H1 (cell line): ENCODE measurements around the gene CHST8. TPM values are rescaled to one million over a fixed set of nuclear protein-coding genes. Genes with fewer than 3 reads are reported as not detected.

Experiments
- CTCF ChIA-PET: fragments of 300-600 bp; sonication (Branson Sonifier 250); formaldehyde crosslinking; loops from one replicate; lab custom pipeline; 2021; ENCODE audit not compliant: partially characterized antibody; lab: Charles Lee
- POLR2A ChIA-PET: fragments of 300-600 bp; sonication (Branson Sonifier 250); formaldehyde crosslinking; loops from one replicate; lab custom pipeline; 2021; ENCODE audit warnings: inconsistent platforms; ENCODE audit not compliant: partially characterized antibody; lab: Charles Lee
- DNase-seq, 2 experiments: peaks; one replicate each; pipeline versions ENCODE4 v3.0.0 to v3.0.0-alpha.2; 2010 to 2022; ENCODE audit warnings: low spot score in 2 of 2, low read depth in 1 of 2, mixed read lengths in 1 of 2
- FAIRE-seq: peaks from 2 replicates; lab custom pipeline; 2011; peaks lifted over from hg19 to GRCh38; lab: Jason Lieb, UNC
- H2AFZ ChIP-seq: 2 replicates; pipeline ENCODE4 v1.8.1; 2012; ENCODE audit warnings: low read length, inconsistent platforms
- H2AK5ac ChIP-seq: 2 replicates; pipeline ENCODE4 v1.6.1; 2013; ENCODE audit warnings: low read depth, low read length
- H2BK120ac ChIP-seq: replicated peaks from 2 replicates; pipeline ENCODE3; 2013; ENCODE audit warnings: low read depth, low read length, inconsistent platforms
- H2BK12ac ChIP-seq: 2 replicates; pipeline ENCODE4 v1.6.1; 2013; ENCODE audit warnings: low read depth, low read length
- H2BK15ac ChIP-seq: 2 replicates; pipeline ENCODE4 v1.6.1; 2013; ENCODE audit warnings: low read length
- H2BK20ac ChIP-seq: 2 replicates; pipeline ENCODE4 v1.6.1; 2013; ENCODE audit warnings: low read length
- H2BK5ac ChIP-seq: 2 replicates; pipeline ENCODE4 v1.6.1; 2013; ENCODE audit warnings: low read depth, low read length
- H3K14ac ChIP-seq: 2 replicates; pipeline ENCODE4 v1.6.1; 2013; ENCODE audit warnings: inconsistent platforms; ENCODE audit not compliant: insufficient read length
- H3K18ac ChIP-seq: 2 replicates; pipeline ENCODE4 v1.6.1; 2013; ENCODE audit warnings: low read length; ENCODE audit errors: extremely low read depth
- H3K23ac ChIP-seq: 2 replicates; pipeline ENCODE4 v1.6.1; 2013; ENCODE audit warnings: inconsistent platforms; ENCODE audit not compliant: insufficient read length
- H3K23me2 ChIP-seq: 2 replicates; pipeline ENCODE4 v1.6.1; 2013; ENCODE audit warnings: low read depth, low read length
- H3K27ac ChIP-seq: 2 replicates; pipeline ENCODE4 v1.6.1; 2011; ENCODE audit warnings: low read depth, low read length, inconsistent platforms
- H3K27me3 ChIP-seq, 4 experiments: replicated peaks in 1 of 4; 1 replicate in 1 of 4; 2 replicates in 3 of 4; pipeline versions ENCODE4 v1.6.1 to v1.8.1; 2011 to 2013; ENCODE audit warnings: low read length in 3 of 4, mild to moderate bottlenecking in 3 of 4, inconsistent platforms in 2 of 4, mixed read lengths in 2 of 4, moderate library complexity in 1 of 4; ENCODE audit not compliant: control insufficient read depth in 3 of 4, insufficient read depth in 3 of 4; ENCODE audit errors: extremely low read depth in 1 of 4
- H3K36me3 ChIP-seq, 4 experiments: 2 replicates each; pipeline versions ENCODE4 v1.6.1 to v1.8.1; 2011 to 2013; ENCODE audit warnings: mild to moderate bottlenecking in 4 of 4, low read length in 3 of 4, moderate library complexity in 2 of 4, control low read depth in 1 of 4, inconsistent platforms in 1 of 4; ENCODE audit not compliant: insufficient read depth in 4 of 4, control insufficient read depth in 2 of 4
- H3K4ac ChIP-seq: replicated peaks from 2 replicates; pipeline ENCODE3; 2013; ENCODE audit warnings: low read length, low read depth, mixed read lengths, inconsistent platforms; ENCODE audit not compliant: insufficient read length
- H3K4me1 ChIP-seq, 4 experiments: replicated peaks in 1 of 4; 1 replicate in 1 of 4; 2 replicates in 3 of 4; pipeline versions ENCODE4 v1.6.1 to v1.8.1; 2011 to 2013; ENCODE audit warnings: low read length in 3 of 4, inconsistent platforms in 2 of 4, mixed read lengths in 1 of 4; ENCODE audit not compliant: insufficient read depth in 4 of 4, control insufficient read depth in 3 of 4
- H3K4me2 ChIP-seq, 2 experiments: 2 replicates each; pipeline versions ENCODE4 v1.6.1 to v1.8.1; 2011 to 2013; ENCODE audit warnings: low read depth in 2 of 2, low read length in 2 of 2, control low read depth in 1 of 2, inconsistent platforms in 1 of 2, mild to moderate bottlenecking in 1 of 2; ENCODE audit not compliant: insufficient read depth in 1 of 2
- H3K4me3 ChIP-seq, 4 experiments: fragments of 200-600, 300-600 bp in 1 of 4; sonication (generic), shearing (Covaris generic), sonication (Bioruptor Twin) in 1 of 4; 2 replicates each; pipeline versions ENCODE4 v1.5.1 to v1.8.1; 2011 to 2016; ENCODE audit warnings: low read length in 4 of 4, low read depth in 3 of 4, control low read depth in 2 of 4, inconsistent platforms in 2 of 4, mild to moderate bottlenecking in 2 of 4, mixed read lengths in 1 of 4, moderate library complexity in 1 of 4; ENCODE audit not compliant: insufficient read depth in 2 of 4; ENCODE audit errors: extremely low read depth in 1 of 4
- H3K56ac ChIP-seq: replicated peaks from 2 replicates; pipeline ENCODE3; 2013; ENCODE audit warnings: low read depth, mild to moderate bottlenecking, mixed read lengths, low read length, inconsistent platforms; ENCODE audit not compliant: insufficient read length
- H3K79me1 ChIP-seq: 2 replicates; pipeline ENCODE4 v1.6.1; 2013; ENCODE audit warnings: low read depth, low read length, control low read depth
- H3K79me2 ChIP-seq, 2 experiments: 2 replicates each; pipeline versions ENCODE4 v1.6.1 to v1.8.1; 2012 to 2013; ENCODE audit warnings: low read length in 2 of 2, mild to moderate bottlenecking in 2 of 2, inconsistent platforms in 1 of 2; ENCODE audit not compliant: insufficient read depth in 2 of 2, control insufficient read depth in 1 of 2
- H3K9ac ChIP-seq, 4 experiments: replicated peaks in 1 of 4; 1 replicate in 1 of 4; 2 replicates in 3 of 4; pipeline versions ENCODE4 v1.6.1 to v1.8.1; 2011 to 2013; ENCODE audit warnings: low read depth in 3 of 4, low read length in 3 of 4, control low read depth in 2 of 4, mild to moderate bottlenecking in 2 of 4, moderate library complexity in 2 of 4, inconsistent platforms in 1 of 4; ENCODE audit errors: extremely low read depth in 1 of 4
- H3K9me3 ChIP-seq, 2 experiments: 2 replicates each; pipeline versions ENCODE4 v1.6.1 to v1.8.1; 2012 to 2013; ENCODE audit warnings: mild to moderate bottlenecking in 2 of 2, moderate library complexity in 2 of 2, control low read depth in 1 of 2, inconsistent platforms in 1 of 2, low read depth in 1 of 2, low read length in 1 of 2, mixed read lengths in 1 of 2; ENCODE audit not compliant: insufficient read depth in 2 of 2
- H4K20me1 ChIP-seq, 2 experiments: replicated peaks in 1 of 2; 2 replicates each; pipeline versions ENCODE3 to v1.8.1; 2011 to 2013; ENCODE audit warnings: inconsistent platforms in 2 of 2, low read length in 2 of 2, mild to moderate bottlenecking in 1 of 2; ENCODE audit not compliant: insufficient read depth in 2 of 2, control insufficient read depth in 1 of 2
- H4K5ac ChIP-seq: 2 replicates; pipeline ENCODE4 v1.6.1; 2013; ENCODE audit warnings: low read length, low read depth, mixed read lengths, inconsistent platforms; ENCODE audit not compliant: insufficient read length
- H4K8ac ChIP-seq: 2 replicates; pipeline ENCODE4 v1.8.0; 2013; ENCODE audit warnings: mild to moderate bottlenecking, moderate library complexity, low read length, inconsistent platforms; ENCODE audit not compliant: insufficient read depth; ENCODE audit errors: extremely low read depth
- H4K91ac ChIP-seq: replicated peaks from 2 replicates; pipeline ENCODE3; 2013; ENCODE audit warnings: low read length, mixed read lengths, inconsistent platforms; ENCODE audit not compliant: insufficient read length
- BCL11A ChIP-seq, 2 experiments: IDR thresholded peaks; one replicate each; pipeline ENCODE4 v1.6.1; 2011; ENCODE audit warnings: low read depth in 2 of 2, low read length in 2 of 2, mild to moderate bottlenecking in 2 of 2
- FOSL1 ChIP-seq: IDR thresholded peaks from 2 replicates; pipeline ENCODE4 v1.6.1; 2011; ENCODE audit warnings: mild to moderate bottlenecking, low read depth, low read length, moderate library complexity; ENCODE audit not compliant: insufficient read depth
- HDAC2 ChIP-seq, 2 experiments: fragments of 300-600 bp in 1 of 2; sonication (generic) in 1 of 2; IDR thresholded peaks; 2 replicates each; pipeline ENCODE4 v1.6.1; 2011 to 2012; ENCODE audit warnings: low read depth in 2 of 2, low read length in 2 of 2, mild to moderate bottlenecking in 2 of 2, moderate library complexity in 2 of 2, borderline replicate concordance in 1 of 2, inconsistent platforms in 1 of 2
- KDM4A ChIP-seq: IDR thresholded peaks from one replicate; pipeline ENCODE4 v1.7.1; 2012; ENCODE audit warnings: low read depth, mild to moderate bottlenecking, moderate library complexity, low read length, inconsistent platforms; ENCODE audit not compliant: severe bottlenecking
- NANOG ChIP-seq: IDR thresholded peaks from 2 replicates; pipeline ENCODE4 v1.6.1; 2011; ENCODE audit warnings: low read length, low read depth, mild to moderate bottlenecking, inconsistent platforms; ENCODE audit not compliant: insufficient read depth, poor library complexity, severe bottlenecking
- SIX5 ChIP-seq: IDR thresholded peaks from 2 replicates; pipeline ENCODE4 v1.6.1; 2011; ENCODE audit warnings: mild to moderate bottlenecking, low read depth, low read length
- SP2 ChIP-seq: IDR thresholded peaks from 2 replicates; pipeline ENCODE4 v1.6.1; 2012; ENCODE audit warnings: mild to moderate bottlenecking, low read length, inconsistent platforms
- SUZ12 ChIP-seq: fragments of 200-600 bp; sonication (generic); IDR thresholded peaks from 2 replicates; pipeline ENCODE4 v1.6.1; 2012; ENCODE audit warnings: mild to moderate bottlenecking, inconsistent platforms, low read length, moderate library complexity, mixed read lengths
- TAF7 ChIP-seq: optimal IDR thresholded peaks from 2 replicates; pipeline ENCODE3; 2011; ENCODE audit warnings: low read depth, mild to moderate bottlenecking, inconsistent platforms, low read length, moderate library complexity, borderline replicate concordance
- WGBS, 2 experiments: shearing (Covaris generic) in 1 of 2; methylation state at CpG; one replicate each; pipeline versions ENCODE4 v1.1.6 to v1.1.7; 2013 to 2015; ENCODE audit warnings: low lambda C conversion rate in 2 of 2, mixed read lengths in 2 of 2, inconsistent platforms in 1 of 2, low coverage in 1 of 2, missing lambda C conversion rate in 1 of 2; ENCODE audit not compliant: insufficient replicate concordance in 2 of 2, insufficient coverage in 1 of 2, insufficient read length in 1 of 2; ENCODE audit errors: extremely low coverage in 1 of 2, missing lambda C conversion rate in 1 of 2; 5-methylcytosine and 5-hydroxymethylcytosine counted together
- polyA plus RNA-seq, 7 experiments: library from polyadenylated mRNA; depleted of rRNA in 3 of 7; stranded (reverse) in 5 of 7; unstranded in 2 of 7; fragments of >200 nt in 5 of 7; fragments of 200-250 nt in 2 of 7; gene quantifications; 1 replicate in 5 of 7; 2 replicates in 1 of 7; 4 replicates in 1 of 7; pipeline versions ENCODE4 v1.2.1 to v1.2.3, GENCODE V29; 2011 to 2013; ENCODE audit warnings: missing spikeins in 2 of 7, mixed read lengths in 2 of 7
- total RNA-seq: library from RNA; stranded (reverse); fragmentation: NEBNext Ultra II Directional; extraction: Animal tissue kit (Norgen Biotek cat#: 25700); gene quantifications from 2 replicates; pipeline ENCODE4 v1.2.1, GENCODE V29; 2021

CHST8 gene
- total and polyA plus RNA-seq, 2 of the 8 experiments (the other 6 are each of a cell fraction or from before 2014, with no cell fraction given), result 10.8 to 28.2 TPM

DNA sequence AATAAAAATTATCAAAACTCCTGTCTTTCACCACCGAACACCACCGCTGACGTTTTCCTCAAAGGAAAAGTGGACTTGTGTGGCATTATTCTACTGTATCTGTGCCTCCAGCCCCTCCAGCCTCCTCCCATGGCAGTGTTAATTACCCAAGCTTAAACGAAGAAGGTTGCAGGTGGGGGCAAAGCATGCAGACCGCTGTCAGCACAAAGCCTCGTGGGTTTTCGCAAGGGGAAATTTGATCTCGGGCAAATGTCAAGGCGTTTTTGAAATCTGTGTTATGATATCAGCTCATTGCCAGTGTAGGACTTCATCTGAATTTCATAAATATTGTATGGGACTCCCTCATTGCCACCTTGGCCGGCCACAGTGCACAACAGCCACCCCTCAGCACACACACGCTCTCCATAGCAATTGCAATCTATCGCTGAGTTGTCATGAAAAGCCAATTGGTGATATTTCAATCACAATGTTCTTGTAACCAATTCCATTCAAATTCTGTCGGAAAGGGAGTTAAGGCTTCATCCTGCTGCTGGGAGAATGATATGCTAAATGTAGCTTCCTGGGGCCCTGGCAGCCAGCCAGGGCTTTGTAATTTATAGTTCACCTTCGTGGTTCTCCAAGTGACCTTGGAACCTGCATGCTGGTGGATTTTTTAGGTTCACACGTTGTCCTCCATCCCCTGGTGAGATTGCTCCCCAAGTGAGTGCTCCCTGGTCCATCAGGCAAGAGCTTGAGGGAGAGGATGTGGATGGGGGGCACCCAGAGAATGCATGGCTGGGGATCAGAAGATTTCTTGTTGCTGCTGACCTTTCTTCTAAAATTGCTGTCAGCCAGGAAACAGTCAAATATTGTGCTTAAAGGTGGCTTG lies 16.6 kb downstream of the CHST8 start:
- H2BK20ac ChIP-seq, result peak overlapping the region; percentile 43
- H4K20me1 ChIP-seq, result no peaks in the 10 kb centered on the region
- no peaks in the 10 kb centered on the region for H3K36me3 ChIP-seq
- H2BK5ac ChIP-seq, result peak overlapping the region; percentile 96; the same call in 1 of the 2 replicates
- H3K14ac ChIP-seq, result no peak overlapping the region
- no peaks in the 10 kb centered on the region for H3K9me3 ChIP-seq
- H2BK12ac ChIP-seq, result peak overlapping the region; percentile 70; the same call in 1 of the 2 replicates
- H3K79me1 ChIP-seq, result peaks cover 2% of the 10 kb centered on the region
- no peak overlapping the region for H3K27ac ChIP-seq
- peak overlapping the region; percentile 74 for H2BK120ac ChIP-seq
- H2AFZ ChIP-seq, result no peak overlapping the region
- peak overlapping the region; percentile 61 for H3K4ac ChIP-seq
- H3K27me3 ChIP-seq, result no peaks in the 10 kb centered on the region
- peak overlapping the region; percentile 97 for H3K18ac ChIP-seq
- H2AK5ac ChIP-seq, result peak overlapping the region; percentile 39; the same call in 1 of the 2 replicates
- peak overlapping the region; percentile 70 to 80 for H3K4me2 ChIP-seq
- WGBS, 2 experiments, result 21% methylated on average over 15 of the region's 15 CpGs; no CpG with 5 or more reads in 1 of the 2 experiments
- ChIA-PET POLR2A (interaction anchor here (0.5 to 2.0 kb wide), 7 partner anchors 10 to 696 kb away, joined by 3 to 11 read pairs (median 6); partner anchors contain the start of gene CHST8), CTCF (interaction anchor here (0.7 to 1.6 kb wide), 3 partner anchors 9 to 33 kb away, joined by 3 to 4 read pairs (median 4); no protein-coding TSS in a partner anchor)
- peaks cover 7 to 32% (median 20%) of the 10 kb centered on the region in 4 experiments for H3K4me1 ChIP-seq
- no peak overlapping the region for H3K23ac ChIP-seq
- H3K9ac ChIP-seq, result no peak overlapping the region
- peak overlapping the region in 2 of 4 experiments; percentile 1 to 41; a peak in 3 of 8 replicates for H3K4me3 ChIP-seq
- H4K5ac ChIP-seq, result peak overlapping the region; percentile 58
- FAIRE-seq (peak; percentile 88), DNase-seq (peak in 1 of 2 experiments; percentile 34)
- H3K79me2 ChIP-seq, result peaks cover 0 to 10% of the 10 kb centered on the region in 2 experiments; a peak in 2 of 4 replicates
- no peak overlapping the region for H4K8ac ChIP-seq
- peak overlapping the region; percentile 63 for H4K91ac ChIP-seq
- H3K56ac ChIP-seq, result no peak overlapping the region
- H3K23me2 ChIP-seq, result no peaks in the 10 kb centered on the region; the same call in 1 of the 2 replicates
- peak overlapping the region; percentile 83; the same call in 1 of the 2 replicates for H2BK15ac ChIP-seq
- TF ChIP-seq SIX5 (no peak), KDM4A (peak; percentile 23), TAF7 (no peak), HDAC2 (IDR thresholded peaks at IDR 0.05; ENCODE audit: borderline replicate concordance in 1 of 2, low read depth in 2 of 2, low read length in 2 of 2) (0 out of 4 replicates have a peak, but pooled peaks of 1 of the 2 experiments have one; percentile 50), SP2 (no peak), BCL11A (IDR thresholded peaks at IDR 0.05; ENCODE audit: low read depth in 2 of 2, low read length in 2 of 2) (no peak), NANOG (peak; percentile 84), FOSL1 (no peak), SUZ12 (no peak)
